PFSK-1 (cell line): Measurements from ENCODE around the gene SLC44A1.

Experiments used
- POLR2AphosphoS5 ChIP-seq: IDR thresholded peaks from 2 replicates; pipeline ENCODE4 v1.6.1; 2012; ENCODE audit warnings: low read depth, mild to moderate bottlenecking, control low read depth, low read length, moderate library complexity
- REST ChIP-seq, 2 experiments: IDR thresholded peaks; 2 replicates each; pipeline versions ENCODE4 v1.6.1 to v1.8.0; 2011 to 2012; ENCODE audit warnings: low read depth in 2 of 2, low read length in 2 of 2, control low read depth in 1 of 2, inconsistent platforms in 1 of 2, mild to moderate bottlenecking in 1 of 2, moderate library complexity in 1 of 2; ENCODE audit not compliant: insufficient read depth in 1 of 2
- SIN3A ChIP-seq: IDR thresholded peaks from 2 replicates; pipeline ENCODE4 v1.6.1; 2012; ENCODE audit warnings: mild to moderate bottlenecking, low read length, moderate library complexity, borderline replicate concordance; ENCODE audit not compliant: insufficient read depth

- no peak for TF ChIP-seq SIN3A
- no peak for TF ChIP-seq REST (IDR thresholded peaks at IDR 0.05; ENCODE audit: insufficient read depth in 1 of 2, low read depth in 2 of 2, low read length in 2 of 2)
- TF ChIP-seq POLR2AphosphoS5: no peak
Observed at GRCh38 chr9:105438141-105438806, 193.8 kb downstream of the SLC44A1 start.
